ENCODE results near the gene FANK1. TPM values are rescaled to one million over a fixed set of nuclear protein-coding genes. Genes with fewer than 3 reads are reported as not detected.
"Not testable (repeated sequence)": the region's sequence is repeated elsewhere in the genome, so short reads cannot be mapped to it uniquely, and the experiment has no call there.

FANK1 gene
- total RNA-seq, 2 donors from 2014 or later = 0.60 to 4.5 TPM

GRCh38 chr10:125926247-125926646, 29.9 kb downstream of the FANK1 start:
- no peak for ATAC-seq
- H3K36me3 Mint-ChIP-seq (ENCODE audit: low read depth) = no peaks in the 10 kb centered on the region
- H3K4me3 Mint-ChIP-seq = no peak overlapping the region
- peaks cover 4% of the 10 kb centered on the region for H3K4me1 Mint-ChIP-seq
- DNase-seq = no peak
- H3K27me3 Mint-ChIP-seq = peaks cover 12% of the 10 kb centered on the region
- H3K9me3 ChIP-seq (ENCODE audit: control insufficient read depth, low read length, poor library complexity, severe bottlenecking) = no peaks in the 10 kb centered on the region
- no peak overlapping the region for H3K27ac Mint-ChIP-seq

DNA sequence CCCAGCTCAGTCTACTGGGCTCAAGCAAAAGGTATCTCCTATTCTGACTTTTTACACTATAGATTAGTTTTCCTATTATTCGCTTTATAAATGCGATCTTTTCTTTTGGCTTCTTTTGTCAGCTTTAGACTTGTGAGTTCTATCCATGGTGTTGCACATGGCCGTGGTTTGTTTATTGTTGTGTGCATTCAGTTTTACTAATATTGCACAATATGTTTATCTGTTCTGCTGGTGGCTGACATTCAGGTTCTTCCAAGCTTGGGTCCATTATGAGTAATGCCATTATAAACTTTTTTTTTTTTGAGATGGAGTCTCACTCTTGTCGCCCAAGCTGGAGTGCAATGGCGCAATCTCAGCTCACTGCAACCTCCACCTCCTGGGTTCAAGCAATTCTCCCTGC, 30.9 kb downstream of the FANK1 start:
- H3K4me1 Mint-ChIP-seq; DNase-seq; H3K36me3 Mint-ChIP-seq (ENCODE audit: low read depth); H3K27ac Mint-ChIP-seq; ATAC-seq; H3K4me3 Mint-ChIP-seq; H3K9me3 ChIP-seq (ENCODE audit: control insufficient read depth, low read length, poor library complexity, severe bottlenecking): not testable (repeated sequence)
- peaks cover 22% of the 10 kb centered on the region for H3K27me3 Mint-ChIP-seq

GRCh38 chr10:125928928-125929585, 32.7 kb downstream of the FANK1 start:
- H3K4me1 Mint-ChIP-seq = peaks cover 2% of the 10 kb centered on the region
- no peak for DNase-seq
- H3K36me3 Mint-ChIP-seq (ENCODE audit: low read depth) = peaks cover 2% of the 10 kb centered on the region
- peaks cover 33% of the 10 kb centered on the region for H3K27me3 Mint-ChIP-seq
- H3K4me3 Mint-ChIP-seq = no peak overlapping the region
- no peak for ATAC-seq
- H3K27ac Mint-ChIP-seq = no peak overlapping the region
- no peaks in the 10 kb centered on the region for H3K9me3 ChIP-seq (ENCODE audit: control insufficient read depth, low read length, poor library complexity, severe bottlenecking)

DNA sequence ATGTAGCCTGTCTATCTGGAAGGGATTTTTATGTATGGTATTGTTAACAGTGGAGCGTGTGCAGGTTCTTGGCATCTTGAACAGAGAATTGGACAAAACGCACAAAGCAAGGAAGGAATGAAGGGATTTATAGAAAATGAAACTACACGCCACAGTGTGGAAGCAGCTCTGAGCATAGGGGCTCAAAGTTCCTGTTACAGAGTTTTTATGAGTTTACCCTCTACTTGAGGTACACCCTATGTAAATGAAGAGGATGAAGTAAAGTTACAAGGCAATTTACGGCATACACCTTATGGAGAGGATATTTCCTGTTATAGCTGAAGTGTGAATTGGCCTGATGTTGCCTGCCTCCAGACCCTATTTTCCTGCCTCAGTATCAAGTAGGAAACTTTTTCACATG, 33.3 kb downstream of the FANK1 start:
- H3K4me3 Mint-ChIP-seq = no peak overlapping the region
- ATAC-seq (no peak), DNase-seq (no peak)
- peaks cover 2% of the 10 kb centered on the region for H3K4me1 Mint-ChIP-seq
- peaks cover 37% of the 10 kb centered on the region for H3K27me3 Mint-ChIP-seq
- no peak overlapping the region for H3K27ac Mint-ChIP-seq
- peaks cover 2% of the 10 kb centered on the region for H3K36me3 Mint-ChIP-seq (ENCODE audit: low read depth)
- no peaks in the 10 kb centered on the region for H3K9me3 ChIP-seq (ENCODE audit: control insufficient read depth, low read length, poor library complexity, severe bottlenecking)

GRCh38 chr10:125933693-125934092, 37.3 kb downstream of the FANK1 start:
- H3K27ac Mint-ChIP-seq = no peak overlapping the region

GRCh38 chr10:125936331-125936730, 40.0 kb downstream of the FANK1 start:
- ATAC-seq (no peak), DNase-seq (no peak)
- no peak overlapping the region for H3K4me3 Mint-ChIP-seq
- H3K9me3 ChIP-seq (ENCODE audit: control insufficient read depth, low read length, poor library complexity, severe bottlenecking) = no peaks in the 10 kb centered on the region
- H3K4me1 Mint-ChIP-seq = peaks cover 3% of the 10 kb centered on the region
- peaks cover 60% of the 10 kb centered on the region for H3K27me3 Mint-ChIP-seq
- H3K27ac Mint-ChIP-seq = no peak overlapping the region
- H3K36me3 Mint-ChIP-seq (ENCODE audit: low read depth) = peaks cover 2% of the 10 kb centered on the region

More at GRCh38 chr10:125933693-125934092, 37.3 kb downstream of the FANK1 start:
- Mint-ChIP-seq H3K36me3 (ENCODE audit: low read depth) (peaks cover 2% of the 10 kb centered on the region), H3K27me3 (peaks cover 49% of the 10 kb centered on the region), H3K4me1 (peaks cover 5% of the 10 kb centered on the region), H3K4me3 (no peak overlapping the region)
- DNase-seq = no peak
- ATAC-seq = no peak
- H3K9me3 ChIP-seq (ENCODE audit: control insufficient read depth, low read length, poor library complexity, severe bottlenecking) = no peaks in the 10 kb centered on the region

DNA sequence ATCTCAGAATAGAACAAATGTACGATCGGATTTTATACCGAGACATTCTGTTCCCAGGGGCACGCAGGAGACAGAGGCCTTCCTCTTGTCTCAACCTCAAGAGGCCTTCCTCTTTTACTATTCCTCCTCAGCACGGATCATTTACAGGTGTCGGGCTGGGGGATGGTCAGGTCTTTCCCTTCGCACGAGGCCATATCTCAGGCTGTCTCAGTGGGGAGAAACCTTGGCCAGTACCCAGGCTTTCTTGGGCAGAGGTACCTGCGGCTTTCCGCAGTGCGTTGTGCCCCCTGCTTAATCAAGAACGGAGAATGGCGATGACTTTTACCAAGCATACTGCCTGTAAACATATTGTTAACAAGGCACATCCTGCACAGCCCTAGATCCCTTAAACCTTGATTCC, 44.2 kb downstream of the FANK1 start:
- Mint-ChIP-seq H3K27me3 (peaks cover 39% of the 10 kb centered on the region), H3K4me1 (no peaks in the 10 kb centered on the region), H3K27ac (no peak overlapping the region), H3K4me3 (no peak overlapping the region), H3K36me3 (ENCODE audit: low read depth) (peaks cover 2% of the 10 kb centered on the region)
- DNase-seq = no peak
- no peak for ATAC-seq
- peaks cover 2% of the 10 kb centered on the region for H3K9me3 ChIP-seq (ENCODE audit: control insufficient read depth, low read length, poor library complexity, severe bottlenecking)

GRCh38 chr10:125951290-125951689, 54.9 kb downstream of the FANK1 start:
- Mint-ChIP-seq H3K4me3 (no peak overlapping the region), H3K27ac (no peak overlapping the region), H3K4me1 (no peaks in the 10 kb centered on the region), H3K27me3 (no peaks in the 10 kb centered on the region), H3K36me3 (ENCODE audit: low read depth) (no peaks in the 10 kb centered on the region)
- DNase-seq = no peak
- ATAC-seq = no peak
- no peaks in the 10 kb centered on the region for H3K9me3 ChIP-seq (ENCODE audit: control insufficient read depth, low read length, poor library complexity, severe bottlenecking)

- H3K4me3 Mint-ChIP-seq = no peak overlapping the region
- no peak for DNase-seq
- H3K36me3 Mint-ChIP-seq (ENCODE audit: low read depth) = no peaks in the 10 kb centered on the region
- H3K4me1 Mint-ChIP-seq = no peaks in the 10 kb centered on the region
- ATAC-seq = no peak
- no peaks in the 10 kb centered on the region for H3K27me3 Mint-ChIP-seq
- H3K27ac Mint-ChIP-seq = no peak overlapping the region
- H3K9me3 ChIP-seq (ENCODE audit: control insufficient read depth, low read length, poor library complexity, severe bottlenecking) = no peaks in the 10 kb centered on the region
Measured at GRCh38 chr10:125953778-125954385, 57.5 kb downstream of the FANK1 start.

GRCh38 chr10:125955766-125956165, 59.4 kb downstream of the FANK1 start:
- Mint-ChIP-seq H3K27me3 (no peaks in the 10 kb centered on the region), H3K4me1 (no peaks in the 10 kb centered on the region), H3K4me3 (no peak overlapping the region), H3K27ac (no peak overlapping the region), H3K36me3 (ENCODE audit: low read depth) (no peaks in the 10 kb centered on the region)
- H3K9me3 ChIP-seq (ENCODE audit: control insufficient read depth, low read length, poor library complexity, severe bottlenecking) = no peaks in the 10 kb centered on the region
- DNase-seq (no peak), ATAC-seq (no peak)

DNA sequence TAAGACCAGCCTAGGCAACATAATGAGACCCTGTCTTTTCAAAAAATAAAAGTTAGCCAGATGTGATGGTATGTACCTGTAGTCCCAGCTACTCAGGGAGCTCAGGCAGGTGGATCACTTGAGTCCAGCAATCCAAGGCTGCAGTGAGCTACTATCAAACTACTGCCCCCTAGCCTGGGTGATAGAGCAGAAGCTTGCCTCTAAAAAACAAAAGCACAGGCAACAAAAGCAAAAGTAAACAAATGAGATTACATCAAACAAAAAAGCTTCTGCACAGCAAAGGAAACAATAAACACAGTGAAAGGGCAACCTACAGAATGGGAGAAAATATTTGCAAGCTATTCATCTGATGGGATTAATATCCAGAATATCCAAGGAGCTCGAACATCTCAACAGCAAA, 65.4 kb downstream of the FANK1 start:
- no peaks in the 10 kb centered on the region for H3K36me3 Mint-ChIP-seq (ENCODE audit: low read depth)
- no peaks in the 10 kb centered on the region for H3K4me1 Mint-ChIP-seq
- H3K27me3 Mint-ChIP-seq = peaks cover 6% of the 10 kb centered on the region
- H3K4me3 Mint-ChIP-seq = no peak overlapping the region
- ATAC-seq (no peak), DNase-seq (no peak)
- no peak overlapping the region for H3K27ac Mint-ChIP-seq
- H3K9me3 ChIP-seq (ENCODE audit: control insufficient read depth, low read length, poor library complexity, severe bottlenecking) = no peaks in the 10 kb centered on the region

- no peak overlapping the region for H3K4me3 Mint-ChIP-seq
- H3K27ac Mint-ChIP-seq = no peak overlapping the region
- DNase-seq (no peak), ATAC-seq (no peak)
- H3K9me3 ChIP-seq (ENCODE audit: control insufficient read depth, low read length, poor library complexity, severe bottlenecking) = no peaks in the 10 kb centered on the region
- peaks cover 11% of the 10 kb centered on the region for H3K27me3 Mint-ChIP-seq
- no peaks in the 10 kb centered on the region for H3K36me3 Mint-ChIP-seq (ENCODE audit: low read depth)
- no peaks in the 10 kb centered on the region for H3K4me1 Mint-ChIP-seq
Measured at GRCh38 chr10:125962200-125962599, 65.8 kb downstream of the FANK1 start.

- Mint-ChIP-seq H3K27ac (no peak overlapping the region), H3K27me3 (peaks cover 12% of the 10 kb centered on the region), H3K36me3 (ENCODE audit: low read depth) (no peaks in the 10 kb centered on the region), H3K4me1 (no peaks in the 10 kb centered on the region), H3K4me3 (no peak overlapping the region)
- DNase-seq = no peak
- no peak for ATAC-seq
- no peaks in the 10 kb centered on the region for H3K9me3 ChIP-seq (ENCODE audit: control insufficient read depth, low read length, poor library complexity, severe bottlenecking)
Measured at GRCh38 chr10:125964558-125964957, 68.2 kb downstream of the FANK1 start.

DNA sequence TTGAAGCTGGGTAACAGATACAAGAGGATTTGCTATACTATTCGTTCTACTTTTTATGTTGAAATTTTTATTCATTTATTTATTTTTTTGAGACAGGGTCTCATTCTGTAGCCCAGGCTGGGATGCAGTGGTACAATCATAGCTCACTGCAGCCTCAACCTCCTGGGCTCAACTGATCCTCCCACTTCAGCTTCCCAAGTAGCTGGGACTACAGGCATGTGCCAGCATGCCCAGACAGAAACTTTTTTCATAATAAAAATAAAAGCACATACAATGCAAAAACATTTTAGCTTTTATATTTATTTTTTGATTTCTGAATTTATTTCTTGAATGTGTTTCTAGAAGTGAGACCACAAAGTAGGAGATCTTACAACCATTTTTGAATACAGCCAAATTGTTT, 71.2 kb downstream of the FANK1 start:
- DNase-seq (no peak), ATAC-seq (no peak)
- no peaks in the 10 kb centered on the region for H3K4me1 Mint-ChIP-seq
- H3K9me3 ChIP-seq (ENCODE audit: control insufficient read depth, low read length, poor library complexity, severe bottlenecking) = no peaks in the 10 kb centered on the region
- peaks cover 12% of the 10 kb centered on the region for H3K27me3 Mint-ChIP-seq
- H3K4me3 Mint-ChIP-seq = no peak overlapping the region
- no peak overlapping the region for H3K27ac Mint-ChIP-seq
- H3K36me3 Mint-ChIP-seq (ENCODE audit: low read depth) = no peaks in the 10 kb centered on the region
